NCI-H2107 treated with DMSO at 0.1 percent for 48 hours (cell line): ENCODE data around the gene EIF3C.
"Not testable (repeated sequence)": the region's sequence is repeated elsewhere in the genome, so short reads cannot be mapped to it uniquely, and the experiment has no call there.

ENCODE experiments used
- DNase-seq: peaks from one replicate; lab custom pipeline; 2025; ENCODE audit not compliant: unreplicated experiment; lab: John Stamatoyannopoulos, UW

EIF3C gene

DNA sequence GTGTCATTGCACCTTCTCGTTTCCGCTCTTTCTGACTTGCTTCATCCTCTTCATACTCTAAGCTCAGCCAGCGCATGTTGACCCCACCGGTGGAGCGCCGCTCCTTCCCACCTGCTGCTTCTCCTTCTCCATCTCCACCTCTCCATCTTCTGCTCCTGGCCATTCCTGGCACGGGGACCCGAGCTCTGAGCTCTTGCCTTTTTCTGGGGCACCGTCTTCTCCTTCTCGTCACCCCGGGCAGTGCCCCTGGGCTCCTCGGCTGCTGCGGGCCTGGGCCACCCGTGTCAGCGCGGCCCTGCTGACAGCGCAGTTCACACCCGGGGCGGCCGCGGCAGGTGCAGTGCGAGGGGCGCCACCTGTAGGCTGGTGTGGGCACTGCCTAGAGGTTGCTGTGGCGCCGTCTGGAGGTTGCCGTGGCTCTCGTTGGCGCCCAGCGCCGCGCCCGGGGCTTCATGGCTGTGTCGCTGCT lies 38.8 kb downstream of the EIF3C start:
- DNase-seq, result not testable (repeated sequence)

DNA sequence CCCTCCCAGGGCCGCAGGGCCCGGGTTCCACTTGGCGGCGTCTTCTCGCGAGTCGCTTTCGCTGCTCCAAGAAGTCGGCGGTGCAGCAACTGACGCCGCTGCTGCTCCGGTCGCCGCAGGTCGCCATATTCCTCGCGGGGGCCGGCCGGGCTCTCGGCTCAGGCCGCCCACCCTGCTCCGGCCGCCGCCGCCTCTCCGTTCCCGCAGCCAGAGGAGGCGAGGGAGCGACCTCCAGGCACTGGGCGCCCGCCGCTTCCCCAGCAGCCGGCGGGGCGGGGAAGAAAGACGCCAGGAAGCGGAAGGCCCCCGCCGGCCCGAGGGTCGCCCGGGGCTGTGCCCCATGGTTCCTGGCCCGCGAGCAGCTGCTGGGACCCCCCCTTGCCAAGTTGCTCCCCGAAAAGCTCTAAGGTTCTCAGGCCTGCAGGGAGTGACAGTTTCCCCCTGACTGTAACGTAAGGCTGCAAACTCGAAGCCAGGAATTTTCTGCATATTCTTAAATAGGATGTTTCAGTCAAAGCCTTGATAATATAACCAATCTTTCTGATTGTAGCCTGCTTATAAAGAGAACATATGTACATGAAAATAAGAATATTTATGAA lies 39.3 kb downstream of the EIF3C start:
- not testable (repeated sequence) for DNase-seq

DNA sequence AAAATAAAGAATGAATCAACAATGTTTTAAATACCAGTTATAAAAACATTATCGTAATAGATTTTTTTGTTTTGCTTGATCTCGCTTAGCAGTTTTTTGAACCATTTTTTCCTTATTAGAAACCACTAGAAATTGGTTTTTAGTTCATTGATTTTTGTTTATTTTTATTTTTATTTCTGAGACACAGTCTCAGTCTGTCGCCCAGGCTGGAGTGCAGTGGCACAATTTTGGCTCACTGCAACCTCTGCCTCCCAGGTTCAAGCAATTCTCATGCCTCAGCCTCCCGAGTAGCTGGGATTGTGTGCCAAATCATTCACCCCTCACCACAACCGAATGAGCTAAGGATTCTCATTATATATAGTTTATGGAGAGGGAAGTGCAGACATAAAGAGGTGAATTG lies 40.2 kb downstream of the EIF3C start, which contains the start of gene NPIPB9:
NPIPB9 (plus strand) TSS at position 301 of the 400 bp plus-strand sequence.
- DNase-seq, result not testable (repeated sequence)

DNA sequence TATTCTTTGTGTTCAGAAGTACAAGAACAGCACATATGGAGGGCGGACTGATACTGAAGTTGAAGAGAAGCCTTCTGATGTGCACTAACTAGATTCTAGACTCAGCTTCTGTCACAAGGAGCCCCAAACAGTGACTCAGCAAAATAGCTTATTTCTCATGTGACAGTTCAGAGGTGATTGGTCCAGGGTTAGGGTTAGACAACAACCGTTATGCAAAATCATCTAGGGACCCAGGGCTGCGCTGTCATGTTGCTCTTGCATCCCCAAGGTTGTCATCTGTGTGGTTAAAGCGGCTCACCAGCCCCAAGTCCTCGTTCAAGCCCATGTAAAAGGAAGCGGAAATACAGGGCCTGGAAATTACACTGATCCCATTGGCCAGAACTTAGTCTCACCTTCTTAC lies 70.4 kb downstream of the EIF3C start:
- DNase-seq, result not testable (repeated sequence)

DNA sequence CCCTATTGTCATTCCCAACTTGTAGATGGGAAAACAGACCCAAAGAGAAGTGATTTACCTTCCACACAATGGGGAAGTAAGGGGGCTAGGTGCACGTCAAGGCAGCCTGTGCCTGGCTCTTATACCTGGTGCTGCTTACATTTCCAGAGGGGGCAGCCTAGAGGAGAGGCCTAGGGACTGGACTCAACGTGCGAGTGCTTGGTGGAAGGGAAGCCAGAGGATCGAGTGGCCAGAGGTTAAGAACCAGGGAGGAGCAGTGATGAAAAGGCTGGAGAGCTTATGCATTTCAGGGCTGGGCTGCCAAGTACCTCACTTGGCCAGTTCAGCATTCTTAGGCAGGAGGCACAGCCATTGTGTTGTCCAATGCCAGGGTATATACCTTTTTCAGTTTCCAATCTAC lies 71.1 kb downstream of the EIF3C start:
- not testable (repeated sequence) for DNase-seq
